Heart right ventricle (tissue), 16 donors: ENCODE results near the gene CNTNAP4. TPM values are rescaled to one million over a fixed set of nuclear protein-coding genes. Genes with fewer than 3 reads are reported as not detected.

Experiments used
- ATAC-seq, 8 donors: fragments of 200-7000 bp; cut with Tn5 transposase; one replicate each; pipeline ENCODE4 v1.9.1; 2020; ENCODE audit warnings: mild to moderate bottlenecking in 8 of 8, moderate library complexity in 8 of 8, moderate number of reproducible peaks in 1 of 8
- DNase-seq, 2 donors: peaks; one replicate each; pipeline ENCODE4 v3.0.0-alpha.2; 2020
- H3K27ac ChIP-seq, 10 donors: fragments of 200-600 bp; sonication (generic) in 2 of 10; one replicate each; pipeline versions ENCODE4 v1.5.0 to v1.8.0; 2020 to 2022; ENCODE audit warnings: mild to moderate bottlenecking in 3 of 10
- H3K27me3 ChIP-seq, 7 donors: fragments of 200-600 bp; one replicate each; pipeline ENCODE4 v1.8.0; 2021 to 2022; ENCODE audit warnings: mild to moderate bottlenecking in 2 of 7
- H3K36me3 ChIP-seq, 9 donors: fragments of 200-600 bp; sonication (generic) in 1 of 9; one replicate each; pipeline versions ENCODE4 v1.5.0 to v1.8.0; 2020 to 2022; ENCODE audit warnings: mild to moderate bottlenecking in 2 of 9
- H3K4me1 ChIP-seq, 9 donors: fragments of 200-600 bp; sonication (generic) in 1 of 9; one replicate each; pipeline versions ENCODE4 v1.5.0 to v1.8.0; 2020 to 2022; ENCODE audit warnings: mild to moderate bottlenecking in 4 of 9
- H3K4me3 ChIP-seq, 10 donors: fragments of 200-600 bp; sonication (generic) in 2 of 10; one replicate each; pipeline versions ENCODE4 v1.5.0 to v1.8.0; 2020 to 2022; ENCODE audit warnings: mild to moderate bottlenecking in 7 of 10, moderate library complexity in 2 of 10
- H3K9me3 ChIP-seq, 11 donors: fragments of 200-600 bp in 10 of 11; sonication (generic) in 2 of 11; one replicate each; pipeline versions ENCODE4 v1.5.0 to v1.8.0; 2013 to 2022; ENCODE audit warnings: mild to moderate bottlenecking in 2 of 11, control low read depth in 1 of 11, moderate library complexity in 1 of 11
- WGBS, 2 donors: extraction: QIAGEN DNeasy Blood & Tissue Kit; methylation state at CpG; one replicate each; pipeline ENCODE4 v1.1.7; 2013; ENCODE audit warnings: inconsistent platforms in 1 of 2; 5-methylcytosine and 5-hydroxymethylcytosine counted together
- intact Hi-C, 10 donors: fragments of 100-400 bp; cut with DNase I; formaldehyde crosslinking; loops; one replicate each; pipeline versions ENCODE4 v1.11.1 to v1.14.2; 2022
- polyA plus RNA-seq, 2 donors: library from polyadenylated mRNA; stranded (reverse); fragments of 200-250 nt; gene quantifications; one replicate each; pipeline ENCODE4 v1.2.3, GENCODE V29; 2013
- total RNA-seq, 10 donors: library from RNA; stranded (reverse); fragmentation: NEBNext Ultra II Directional in 3 of 10; extraction: Animal tissue kit (Norgen Biotek cat#: 25700) in 3 of 10; gene quantifications; one replicate each; pipeline versions ENCODE4 v1.2.1 to v1.2.4, GENCODE V29; 2021 to 2023
- TF ChIP-seq, protein P1 (sequence below), 9 donors: fragments of 200-600 bp; sonication (generic) in 2 of 9; IDR thresholded peaks; one replicate each; pipeline versions ENCODE4 v1.5.0 to v1.8.0; 2021 to 2022; ENCODE audit warnings: antibody characterized with exemption in 9 of 9, mild to moderate bottlenecking in 5 of 9, moderate library complexity in 1 of 9
- donor health status: Arrhythmogenic right ventricular cardiomyopathy.
- donor health status: ischemic (EF 13 %, LVEDD 7.1; RV severe dilation, severe dysfunction).
- donor health status: healthy with polysubstance abuse.
- donor health status: DM: no; HTN: yes; CAD: no.
- donor health status: DM: no; HTN: no; CAD: no.
- donor health status: ischemic (EF 25% LVEDD 6.9; RV normal size, moderate dysfunction).
- donor health status: ischemic (EF 25% LVEDD 5.7; RV mildly dilated, moderate dysfunction).
- donor health status: healthy.
- donor health status: DM: yes; HTN: yes; CAD: no.
- donor health status: Ischemic cardiomyopathy.
- donor health status: ischemic (EF 35%, LVEDD 5.7; RV mildly dilated, moderate dysfunction).
- donor health status: nonischemic (EF 11% LVEDD 7.7; RV severe dilation, severe dysfunction).
- donor health status: DM: yes; HTN: yes; CAD: no.
- donor health status: PGD.
- donor health status: ischemic (EF 29% LVEDD 5.4; RV normal size, mild dysfunction).
- donor health status: nonischemic (EF 23%, LVEDD 6.1; RV moderate dilation, normal function).

The CNTNAP4 gene
- total and polyA plus RNA-seq, 12 donors, result not detected

DNA sequence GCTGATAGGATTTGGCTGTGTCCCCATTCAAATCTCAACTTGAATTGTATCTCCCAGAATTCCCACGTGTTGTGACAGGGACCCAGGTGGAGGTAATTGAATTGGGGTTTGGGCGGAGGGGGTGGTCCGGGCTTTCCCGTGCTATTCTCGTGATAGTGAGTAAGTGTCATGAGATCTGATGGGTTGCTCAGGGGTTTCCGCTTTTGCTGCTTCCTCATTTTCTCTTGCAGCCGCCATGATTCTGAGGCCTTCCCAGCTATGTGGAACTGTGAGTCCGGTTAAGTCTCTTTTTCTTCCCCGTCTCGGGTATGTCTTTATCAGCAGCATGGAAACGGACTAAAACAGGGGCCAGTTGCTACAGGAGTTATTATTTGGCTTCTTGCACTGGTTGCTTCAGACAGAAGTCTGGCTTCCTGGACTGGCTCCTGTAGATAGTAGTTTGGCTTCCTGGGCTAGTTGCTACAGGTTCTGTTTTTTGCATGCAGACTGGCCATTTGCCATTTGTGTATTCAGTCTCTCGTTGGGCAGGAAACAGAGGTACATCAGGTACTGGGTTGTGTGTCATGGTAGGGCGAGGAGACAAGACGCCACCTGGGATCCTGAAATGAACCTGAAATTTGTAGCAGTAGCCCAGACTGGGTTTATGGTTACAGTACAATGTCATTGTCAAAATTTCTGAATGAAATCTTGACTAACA is 32.6 kb downstream of the CNTNAP4 start:
- no peak overlapping the region for H3K4me3 ChIP-seq
- TF ChIP-seq, protein P1, sequence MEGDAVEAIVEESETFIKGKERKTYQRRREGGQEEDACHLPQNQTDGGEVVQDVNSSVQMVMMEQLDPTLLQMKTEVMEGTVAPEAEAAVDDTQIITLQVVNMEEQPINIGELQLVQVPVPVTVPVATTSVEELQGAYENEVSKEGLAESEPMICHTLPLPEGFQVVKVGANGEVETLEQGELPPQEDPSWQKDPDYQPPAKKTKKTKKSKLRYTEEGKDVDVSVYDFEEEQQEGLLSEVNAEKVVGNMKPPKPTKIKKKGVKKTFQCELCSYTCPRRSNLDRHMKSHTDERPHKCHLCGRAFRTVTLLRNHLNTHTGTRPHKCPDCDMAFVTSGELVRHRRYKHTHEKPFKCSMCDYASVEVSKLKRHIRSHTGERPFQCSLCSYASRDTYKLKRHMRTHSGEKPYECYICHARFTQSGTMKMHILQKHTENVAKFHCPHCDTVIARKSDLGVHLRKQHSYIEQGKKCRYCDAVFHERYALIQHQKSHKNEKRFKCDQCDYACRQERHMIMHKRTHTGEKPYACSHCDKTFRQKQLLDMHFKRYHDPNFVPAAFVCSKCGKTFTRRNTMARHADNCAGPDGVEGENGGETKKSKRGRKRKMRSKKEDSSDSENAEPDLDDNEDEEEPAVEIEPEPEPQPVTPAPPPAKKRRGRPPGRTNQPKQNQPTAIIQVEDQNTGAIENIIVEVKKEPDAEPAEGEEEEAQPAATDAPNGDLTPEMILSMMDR (IDR thresholded peaks at IDR 0.05), result no peak
- H3K4me1 ChIP-seq, result no peaks in the 10 kb centered on the region
- no peak for ATAC-seq
- 89 to 91% methylated on average over 14 of the region's 14 CpGs for WGBS, 2 donors
- intact Hi-C loops, result no loop called here
- H3K9me3 ChIP-seq, result no peaks in the 10 kb centered on the region
- H3K36me3 ChIP-seq, result no peaks in the 10 kb centered on the region
- no peak overlapping the region for H3K27ac ChIP-seq
- no peaks in the 10 kb centered on the region for H3K27me3 ChIP-seq
- no peak for DNase-seq

DNA sequence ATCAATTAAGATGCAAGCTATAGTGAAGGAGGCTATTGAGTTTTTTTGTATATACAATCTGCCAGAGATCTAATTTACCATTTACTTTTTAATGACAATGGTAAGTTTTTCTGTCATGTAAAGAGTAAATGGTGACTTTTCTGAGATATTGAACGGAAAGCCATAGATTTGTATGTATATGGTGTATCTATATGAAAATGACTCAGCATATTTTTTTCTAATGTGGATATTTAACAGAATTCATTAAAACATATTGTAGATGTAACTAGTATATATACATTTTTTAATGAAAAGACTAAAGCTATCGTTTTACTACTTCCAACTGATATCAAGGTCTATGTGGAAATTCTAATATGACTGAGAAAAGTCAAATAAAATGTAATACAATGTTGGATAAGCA is 34.1 kb downstream of the CNTNAP4 start:
- intact Hi-C loops, result no loop called here
- TF ChIP-seq, protein P1 (IDR thresholded peaks at IDR 0.05), result no peak
- no peak overlapping the region for H3K27ac ChIP-seq
- no peak for ATAC-seq
- WGBS, 2 donors, result 72 to 81% methylated on average over 2 of the region's 2 CpGs
- no peaks in the 10 kb centered on the region for H3K9me3 ChIP-seq
- DNase-seq, result no peak
- no peaks in the 10 kb centered on the region for H3K27me3 ChIP-seq
- no peaks in the 10 kb centered on the region for H3K4me1 ChIP-seq
- H3K36me3 ChIP-seq, result no peaks in the 10 kb centered on the region
- no peak overlapping the region for H3K4me3 ChIP-seq

DNA sequence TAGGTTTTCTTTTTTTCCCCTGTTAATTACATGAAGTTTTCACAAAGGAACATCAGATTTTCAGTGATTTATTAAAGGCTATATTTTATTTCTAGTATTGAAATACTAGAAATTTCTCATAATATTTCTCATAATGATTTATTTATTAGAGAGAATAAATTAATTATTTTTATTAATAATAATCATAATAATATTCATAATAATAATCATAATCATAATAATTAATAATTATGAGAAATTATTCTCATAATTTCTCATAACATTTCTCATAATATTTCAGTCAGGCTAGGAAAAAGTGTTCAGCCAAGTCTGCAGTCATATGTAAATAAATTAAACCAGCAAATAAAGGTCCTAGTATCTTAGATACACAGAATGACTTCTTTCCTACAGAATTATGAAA is 41.4 kb downstream of the CNTNAP4 start:
- DNase-seq, result no peak
- Histone ChIP-seq H3K27me3 (peaks cover 0 to 3% (median 0%) of the 10 kb centered on the region in 7 donors), H3K36me3 (no peaks in the 10 kb centered on the region), H3K27ac (no peak overlapping the region), H3K4me1 (no peaks in the 10 kb centered on the region), H3K4me3 (no peak overlapping the region), H3K9me3 (no peaks in the 10 kb centered on the region)
- ATAC-seq, result no peak
- intact Hi-C loops, result no loop called here
- TF ChIP-seq, protein P1 (IDR thresholded peaks at IDR 0.05), result no peak

DNA sequence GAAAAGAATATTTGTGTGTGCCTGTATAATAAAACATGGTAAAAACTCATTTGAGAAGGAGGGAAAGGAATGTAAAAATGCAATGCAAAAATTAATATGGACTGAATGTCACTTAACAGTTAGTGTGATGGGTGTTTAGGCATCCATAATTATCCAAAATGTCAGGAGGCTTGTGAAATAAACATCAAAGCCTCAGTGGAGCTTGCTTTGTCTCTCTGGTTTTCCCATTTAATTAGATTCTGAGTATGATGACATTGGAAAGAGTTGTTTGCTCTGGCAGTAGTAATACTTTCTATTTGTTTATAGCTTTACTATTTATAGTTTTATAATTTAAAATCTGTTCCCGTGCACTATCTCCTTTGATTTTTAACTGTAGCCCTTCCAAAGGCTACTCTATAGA is 51.9 kb downstream of the CNTNAP4 start:
- TF ChIP-seq, protein P1 (IDR thresholded peaks at IDR 0.05), result no peak
- Histone ChIP-seq H3K4me1 (no peaks in the 10 kb centered on the region), H3K27me3 (no peaks in the 10 kb centered on the region), H3K27ac (no peak overlapping the region), H3K4me3 (no peak overlapping the region), H3K36me3 (no peaks in the 10 kb centered on the region), H3K9me3 (peaks cover 0 to 6% (median 0%) of the 10 kb centered on the region in 11 donors)
- intact Hi-C loops, result no loop called here
- no peak for ATAC-seq
- WGBS, 2 donors, result 39 to 47% methylated on average over 1 of the region's 1 CpG
- no peak for DNase-seq
